Activated CD8-positive, alpha-beta memory T cell treated with anti-CD3 and anti-CD28 coated beads, Interleukin-2, amount 50 U/mL, for 1 hour (primary cell): ENCODE results near the gene PIGT.

Experiments used
- DNase-seq: peaks from one replicate; pipeline ENCODE4 v3.0.0-alpha.2; 2020; ENCODE audit errors: extremely low read depth

Gene PIGT

DNA sequence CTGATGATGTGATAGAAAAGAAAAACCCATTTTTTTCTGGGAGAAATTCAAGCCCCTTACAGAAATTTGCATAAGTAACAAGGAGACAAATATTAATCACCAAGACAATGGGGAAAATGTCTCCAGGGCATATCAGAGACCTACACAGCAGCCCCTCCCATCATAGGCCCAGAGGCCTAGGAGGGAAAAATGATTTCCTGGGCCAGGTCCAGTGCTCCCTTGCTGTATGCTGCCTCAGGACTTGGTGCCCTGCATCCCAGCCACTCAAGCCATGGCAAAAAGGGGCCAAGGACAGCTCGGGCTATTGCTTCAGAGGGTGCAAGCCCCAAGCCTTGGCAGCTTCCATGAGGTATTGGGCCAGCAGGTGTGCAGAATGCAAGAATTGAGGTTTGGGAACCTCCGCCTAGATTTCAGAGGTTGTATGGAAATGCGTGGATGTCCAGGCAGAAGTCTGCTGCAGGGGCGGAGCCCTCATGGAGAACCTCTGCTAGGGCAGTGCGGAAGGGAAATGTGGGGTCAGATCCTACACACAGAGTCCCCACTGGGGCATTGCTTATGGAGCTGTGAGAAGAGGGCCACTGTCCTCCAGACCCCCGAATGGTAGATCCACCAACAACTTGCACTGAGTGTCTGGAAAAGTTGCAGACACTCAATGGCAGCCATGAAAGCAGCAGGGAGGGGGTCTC, 15.5 kb upstream of the PIGT start:
- no peak for DNase-seq

DNA sequence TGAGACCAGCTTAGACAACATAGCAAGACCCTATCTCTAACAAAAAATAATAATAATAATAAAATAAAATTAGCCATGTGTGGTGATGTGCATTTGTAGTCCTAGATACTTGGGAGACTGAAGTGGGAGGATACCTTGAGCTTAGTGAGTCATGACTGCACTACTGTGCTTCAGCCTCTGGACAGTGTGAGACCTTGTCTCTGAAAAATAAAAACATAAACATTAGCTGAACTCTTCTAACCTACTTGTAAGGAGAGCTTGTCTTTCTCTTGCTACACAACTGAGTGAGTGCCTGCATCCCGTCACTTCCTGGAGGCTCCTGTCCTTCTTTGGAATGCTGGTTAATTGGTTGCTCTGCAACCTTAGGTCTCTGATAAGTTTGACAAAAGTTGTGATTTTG, 13.0 kb upstream of the PIGT start:
- DNase-seq, result no peak

DNA sequence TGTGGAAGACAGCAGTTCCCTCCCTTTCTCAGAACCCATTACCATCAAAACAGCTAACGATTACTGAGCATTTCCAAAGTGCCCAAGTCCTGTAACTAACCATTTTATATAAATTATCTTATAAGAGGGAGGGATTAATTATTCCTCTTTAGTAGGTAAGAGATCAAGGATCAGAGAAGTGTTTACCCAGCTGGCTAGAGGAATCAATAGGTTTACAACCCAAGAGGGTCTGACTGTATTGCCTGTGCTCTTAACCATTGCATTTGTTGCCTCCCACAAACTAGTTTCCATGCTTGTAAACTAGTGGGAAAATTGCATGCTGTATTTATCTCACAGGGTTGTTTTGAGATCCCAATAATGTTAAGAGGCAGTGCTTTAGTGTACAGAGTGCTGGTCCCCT, 11.5 kb upstream of the PIGT start:
- DNase-seq, result no peak

DNA sequence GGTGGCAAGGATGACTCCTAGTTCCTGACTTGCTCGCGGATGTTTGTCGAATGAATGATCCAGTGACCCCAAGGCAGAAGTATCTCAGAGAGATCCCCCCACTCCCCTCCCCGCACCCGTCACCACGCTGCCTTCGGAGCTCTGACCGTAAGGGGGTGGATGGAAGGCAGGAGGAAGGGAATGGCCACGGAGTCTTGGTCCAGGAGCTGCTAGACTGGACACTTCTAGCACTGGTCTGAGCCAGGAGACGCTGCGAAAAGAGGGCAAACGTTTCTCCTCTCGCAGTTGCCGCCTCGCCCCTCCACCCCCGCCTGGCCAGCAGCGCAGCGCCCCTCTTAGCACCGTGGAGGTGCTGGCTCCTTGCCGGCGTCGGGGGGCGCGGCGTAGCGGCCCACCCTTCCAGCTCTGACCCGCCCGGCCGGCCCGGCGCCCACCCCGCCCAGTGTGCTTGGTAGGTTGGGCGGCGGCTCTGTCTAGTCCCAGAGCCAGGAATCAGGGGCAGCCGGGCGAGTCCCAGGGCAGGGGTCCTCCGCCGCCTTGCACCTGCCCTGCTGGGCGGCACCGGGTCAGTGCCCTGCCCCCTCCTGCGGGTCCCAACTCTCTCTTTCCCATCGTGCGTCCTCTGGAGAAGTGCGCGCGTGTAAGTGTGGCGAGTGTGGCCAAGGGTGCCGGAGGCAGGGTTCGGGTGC, 10.2 kb upstream of the PIGT start:
- no peak for DNase-seq

DNA sequence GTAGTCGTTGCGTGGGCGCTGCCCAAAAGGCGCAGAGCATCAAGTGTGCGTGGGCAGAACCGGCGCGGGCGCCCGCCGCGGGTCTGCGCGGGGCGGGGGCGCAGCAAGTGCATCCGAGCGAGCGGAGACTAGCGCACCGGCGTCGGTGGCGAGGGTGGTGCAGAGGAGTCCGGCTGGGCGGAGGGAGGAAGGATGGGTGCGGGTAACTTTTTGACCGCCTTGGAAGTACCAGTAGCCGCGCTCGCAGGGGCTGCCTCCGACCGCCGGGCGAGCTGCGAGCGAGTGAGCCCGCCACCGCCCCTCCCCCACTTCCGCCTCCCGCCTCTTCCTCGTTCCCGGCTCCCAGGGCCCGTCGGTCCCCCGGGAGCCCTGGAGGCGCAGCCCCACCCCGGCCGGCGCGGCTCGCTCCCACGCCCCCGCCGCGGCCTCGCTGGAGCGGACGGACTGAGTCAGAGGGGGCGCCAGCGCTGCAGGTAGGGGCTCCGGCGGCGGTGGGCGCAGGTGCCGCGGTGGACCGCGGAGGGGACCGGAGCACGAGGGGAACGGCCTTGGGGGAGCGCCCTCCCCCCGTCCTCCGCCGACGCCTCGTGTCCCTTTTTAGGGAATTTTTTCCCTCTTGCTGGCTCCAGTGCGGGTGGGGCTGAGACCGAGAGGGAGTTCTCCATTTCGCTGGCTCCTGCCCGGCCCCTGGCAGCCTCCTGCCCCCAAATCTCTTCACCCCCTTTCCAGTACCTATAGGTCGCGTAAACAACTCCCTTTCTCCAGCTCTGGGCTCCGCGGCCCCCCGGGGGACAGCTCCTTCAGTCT, 9.5 kb upstream of the PIGT start:
- DNase-seq, result no peak

DNA sequence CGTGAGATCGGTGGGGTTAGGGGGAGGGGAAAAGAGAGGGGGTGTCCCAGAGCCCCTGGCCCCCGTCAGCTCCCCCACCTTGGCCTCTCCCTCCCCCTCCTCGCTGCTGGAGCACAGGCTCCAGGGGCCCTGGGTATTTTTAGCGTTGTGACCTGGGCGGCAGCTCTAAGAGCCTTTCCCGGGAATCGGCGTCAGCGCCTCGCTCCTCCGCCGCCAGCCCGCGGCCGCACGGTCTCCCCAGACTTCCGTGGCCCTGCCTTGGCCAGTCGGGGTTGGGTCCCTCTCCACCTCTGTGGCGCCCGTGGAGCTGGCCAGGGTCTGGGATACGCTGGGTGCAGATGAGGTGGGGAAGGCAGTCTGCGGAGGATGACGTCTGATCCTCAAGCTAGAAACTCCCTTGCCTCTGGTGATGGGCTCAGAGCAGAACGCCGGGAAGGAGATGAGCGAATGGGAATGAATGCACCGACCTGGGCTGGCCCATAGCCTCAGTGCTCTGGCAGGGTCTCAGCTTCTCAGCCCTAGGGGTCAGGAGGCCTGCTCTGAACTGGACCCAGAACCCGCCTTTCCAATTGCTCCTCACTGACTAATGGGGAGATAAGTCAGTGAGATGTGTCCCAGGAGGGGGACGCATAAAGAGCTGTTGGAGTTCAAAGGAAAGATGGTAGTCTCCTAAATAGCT, 8.7 kb upstream of the PIGT start:
- no peak for DNase-seq

DNA sequence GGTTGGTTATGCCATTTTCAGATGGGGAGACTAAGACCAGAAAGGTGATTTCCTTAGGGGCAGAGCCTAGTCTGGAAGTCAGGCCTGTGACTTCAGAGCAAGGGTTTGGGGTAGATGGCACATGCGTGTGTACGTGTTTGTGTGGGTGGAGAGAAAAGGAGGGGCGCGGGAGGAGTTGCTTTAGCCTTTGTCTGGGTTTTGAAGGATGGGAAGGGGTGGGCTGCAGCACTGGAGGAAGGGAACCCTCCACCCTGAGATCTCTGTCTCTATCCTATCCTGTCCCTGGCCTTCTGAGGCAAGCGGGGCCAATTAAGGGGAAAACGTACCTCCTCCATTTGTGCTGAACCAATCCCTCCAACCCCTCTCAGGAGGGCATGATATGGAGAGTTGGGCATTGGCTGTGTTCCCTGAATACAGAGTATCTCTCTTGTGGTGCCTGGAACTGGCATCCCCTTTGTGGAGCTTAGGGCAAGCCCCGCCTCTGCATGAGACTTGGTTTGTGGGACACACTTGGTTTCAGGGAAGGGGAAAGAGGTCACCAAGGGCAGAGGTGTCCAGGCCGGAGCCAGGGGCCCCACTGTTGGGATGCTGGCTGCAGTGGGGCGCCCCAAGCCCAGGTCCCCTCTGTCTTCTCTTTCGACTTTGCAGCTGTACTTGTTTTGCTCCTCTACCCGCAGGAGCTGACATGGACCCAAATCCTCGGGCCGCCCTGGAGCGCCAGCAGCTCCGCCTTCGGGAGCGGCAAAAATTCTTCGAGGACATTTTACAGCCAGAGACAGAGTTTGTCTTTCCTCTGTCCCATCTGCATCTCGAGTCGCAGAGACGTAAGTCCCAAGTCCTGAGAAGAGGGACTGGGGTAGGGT, 7.9 kb upstream of the PIGT start, which contains the start of gene DBNDD2:
TSS of gene DBNDD2 (plus strand) at position 507 of the 863 bp plus-strand sequence. CDS start at position 686, 179 bp downstream.
- no peak for DNase-seq

DNA sequence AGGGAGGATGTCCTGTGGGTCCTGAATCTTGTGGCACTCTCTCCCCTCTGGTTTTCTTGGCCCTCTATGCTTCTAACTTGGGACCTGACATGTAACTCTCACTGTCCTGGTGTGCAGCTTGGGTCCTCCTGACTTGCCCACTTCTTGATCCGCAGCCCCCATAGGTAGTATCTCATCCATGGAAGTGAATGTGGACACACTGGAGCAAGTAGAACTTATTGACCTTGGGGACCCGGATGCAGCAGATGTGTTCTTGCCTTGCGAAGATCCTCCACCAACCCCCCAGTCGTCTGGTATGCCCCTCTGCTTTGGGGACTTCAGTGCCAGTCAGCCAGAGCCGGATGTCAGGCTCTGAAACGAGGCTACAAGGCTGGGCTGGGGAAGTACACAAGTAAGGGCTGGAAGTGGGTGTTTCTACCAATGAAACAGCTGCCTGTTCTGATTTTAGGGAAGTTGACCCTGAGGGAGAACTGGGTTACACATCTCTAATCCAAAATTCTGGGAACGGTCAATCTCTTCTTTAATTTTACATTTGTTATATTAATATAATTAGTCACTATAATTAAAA, 7.2 kb upstream of the PIGT start:
- DNase-seq, result no peak

DNA sequence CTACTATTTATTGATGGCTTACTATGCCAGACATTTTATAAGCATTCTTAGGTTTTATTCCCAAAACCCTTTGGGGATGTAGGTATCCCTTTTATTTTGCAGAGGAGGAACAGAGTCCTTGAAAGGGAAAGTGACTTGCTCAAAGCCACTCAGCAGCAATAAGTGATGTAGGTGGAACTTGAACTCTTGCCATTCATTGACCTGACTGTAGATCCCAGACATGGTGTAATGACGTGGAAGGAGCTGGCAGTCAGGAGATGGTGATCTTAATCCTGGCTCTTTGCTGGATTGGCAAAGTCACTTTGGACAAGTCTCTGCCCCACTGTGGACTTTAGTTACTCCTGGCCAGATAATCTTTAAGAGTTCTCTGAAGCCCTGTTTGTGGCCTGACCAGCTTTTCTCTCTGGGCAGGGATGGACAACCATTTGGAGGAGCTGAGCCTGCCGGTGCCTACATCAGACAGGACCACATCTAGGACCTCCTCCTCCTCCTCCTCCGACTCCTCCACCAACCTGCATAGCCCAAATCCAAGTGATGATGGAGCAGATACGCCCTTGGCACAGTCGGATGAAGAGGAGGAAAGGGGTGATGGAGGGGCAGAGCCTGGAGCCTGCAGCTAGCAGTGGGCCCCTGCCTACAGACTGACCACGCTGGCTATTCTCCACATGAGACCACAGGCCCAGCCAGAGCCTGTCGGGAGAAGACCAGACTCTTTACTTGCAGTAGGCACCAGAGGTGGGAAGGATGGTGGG, 6.2 kb upstream of the PIGT start:
- DNase-seq, result no peak

DNA sequence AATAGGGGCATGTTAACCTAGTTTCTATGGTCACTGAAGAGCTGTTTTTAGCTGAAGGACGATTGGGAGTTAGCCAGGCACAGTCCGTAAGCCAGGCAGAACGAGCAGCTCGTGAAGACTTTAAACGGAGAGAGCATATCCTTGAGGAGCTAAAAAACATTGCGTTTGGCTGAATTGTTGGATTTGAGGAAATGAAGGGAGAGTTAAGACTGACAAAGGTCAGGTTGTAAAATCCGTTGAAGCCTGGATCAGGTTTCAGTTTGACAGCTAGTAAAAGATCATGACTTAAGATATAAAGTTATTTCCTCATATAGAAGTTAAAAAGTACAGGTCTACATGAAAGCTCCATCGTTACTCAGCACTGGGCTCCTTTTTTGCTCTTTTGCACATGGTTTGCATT, 5.1 kb upstream of the PIGT start:
- DNase-seq, result no peak

DNA sequence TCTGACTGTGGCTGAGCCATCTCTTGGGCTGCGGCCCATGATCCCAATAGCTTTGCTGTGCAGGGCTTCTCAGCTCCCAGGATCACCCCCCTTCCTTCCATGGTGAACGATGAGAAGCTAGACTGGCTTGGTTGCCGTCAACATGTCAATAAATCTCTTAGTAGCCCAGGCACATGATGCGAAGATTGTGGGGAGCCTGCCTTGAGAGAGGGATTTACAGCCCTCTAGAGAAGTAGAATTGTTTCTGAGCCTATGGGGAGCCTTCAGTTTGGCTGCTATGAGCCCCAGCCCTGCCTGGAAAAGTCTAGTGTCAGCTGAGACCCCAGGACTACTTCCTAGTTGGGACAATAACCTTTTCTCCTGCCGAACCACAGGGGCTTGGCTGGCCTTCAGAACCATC, 3.3 kb upstream of the PIGT start:
- no peak for DNase-seq

DNA sequence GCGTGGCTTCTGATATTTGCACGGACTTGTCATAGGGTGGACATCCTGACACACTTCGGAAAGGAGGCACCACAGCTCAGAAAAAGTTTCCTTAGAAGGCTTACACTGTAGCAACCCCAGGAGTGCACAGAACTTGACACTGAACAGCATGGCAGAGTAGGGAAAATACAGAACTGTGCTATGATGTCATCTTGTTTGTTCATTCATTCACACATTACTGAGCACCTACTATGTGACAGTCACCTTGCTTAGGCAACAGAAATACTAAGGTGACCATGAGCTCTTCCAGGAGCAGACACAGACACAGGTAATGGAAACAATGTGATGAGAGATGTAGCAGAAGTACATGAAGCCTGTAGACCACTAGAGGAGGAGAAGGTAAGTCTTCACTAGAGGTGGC, 2.5 kb upstream of the PIGT start:
- DNase-seq, result no peak

DNA sequence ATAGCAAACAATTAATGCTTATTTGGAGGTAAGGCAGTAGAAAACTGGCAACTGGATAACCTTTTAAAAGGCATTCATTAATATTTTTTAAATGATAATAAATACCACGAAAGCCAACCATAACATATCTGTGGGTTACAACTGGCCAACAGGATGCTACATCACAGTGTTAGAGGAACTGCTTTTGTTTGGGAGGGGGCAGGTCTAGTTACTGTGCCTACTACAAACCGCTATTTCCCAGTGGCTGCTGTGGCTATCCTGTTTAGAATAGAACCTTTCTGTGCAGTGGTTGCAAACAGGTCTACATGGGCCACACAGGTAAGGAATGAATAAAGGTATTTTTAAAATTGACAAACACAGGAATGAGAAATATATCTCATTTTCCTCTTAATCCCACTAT, 976 bp downstream of the PIGT start:
- no peak for DNase-seq

DNA sequence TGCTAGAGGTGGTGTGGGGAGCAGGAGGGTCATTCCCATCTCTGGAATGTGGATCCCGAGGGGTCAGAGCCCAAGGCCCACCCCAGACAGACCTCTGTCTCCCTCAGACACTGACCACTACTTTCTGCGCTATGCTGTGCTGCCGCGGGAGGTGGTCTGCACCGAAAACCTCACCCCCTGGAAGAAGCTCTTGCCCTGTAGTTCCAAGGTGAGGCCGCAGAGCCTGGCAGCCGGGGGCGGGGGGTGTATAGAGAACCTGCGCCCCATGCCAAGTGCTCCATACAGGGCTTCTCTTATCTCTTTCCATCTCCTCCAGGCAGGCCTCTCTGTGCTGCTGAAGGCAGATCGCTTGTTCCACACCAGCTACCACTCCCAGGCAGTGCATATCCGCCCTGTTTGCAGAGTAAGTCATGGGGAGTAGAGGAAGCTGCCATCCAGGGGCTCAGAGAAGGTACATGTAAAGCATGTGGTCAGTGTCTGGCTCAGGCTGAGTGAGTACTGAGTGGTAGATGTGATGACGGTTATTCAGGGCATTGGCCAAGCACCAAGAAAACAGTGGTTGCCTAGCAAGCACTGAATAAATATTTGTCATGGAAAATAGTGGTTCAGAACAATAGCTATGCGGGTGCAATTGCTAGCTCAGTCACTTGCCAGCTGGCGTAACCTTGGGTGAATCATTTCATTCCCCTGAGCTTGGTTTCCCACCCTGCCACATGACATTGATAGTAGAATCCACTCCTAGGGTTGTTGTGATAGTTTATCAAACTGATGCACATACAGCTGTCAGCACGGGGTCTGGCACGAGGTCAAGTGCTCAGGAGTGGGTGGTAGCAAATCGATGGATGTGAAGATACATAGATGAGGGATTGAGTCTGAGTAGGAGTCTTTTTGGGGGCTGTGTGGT, 3.5 kb downstream of the PIGT start:
- DNase-seq, result no peak

DNA sequence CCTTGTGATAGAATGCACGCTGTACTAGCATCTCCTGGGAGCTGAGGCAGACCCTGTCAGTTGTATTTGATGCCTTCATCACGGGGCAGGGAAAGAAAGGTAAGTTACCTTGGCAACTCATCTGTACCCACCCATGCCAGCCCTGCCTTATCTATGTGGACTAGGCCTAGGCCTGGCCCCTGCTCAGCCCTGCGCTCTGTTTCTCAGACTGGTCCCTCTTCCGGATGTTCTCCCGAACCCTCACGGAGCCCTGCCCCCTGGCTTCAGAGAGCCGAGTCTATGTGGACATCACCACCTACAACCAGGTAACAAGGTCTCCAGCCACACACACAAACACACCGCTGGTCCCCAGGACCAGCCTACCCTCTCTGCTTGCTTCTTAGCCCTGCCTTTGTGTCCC, 4.2 kb downstream of the PIGT start:
- DNase-seq, result no peak

DNA sequence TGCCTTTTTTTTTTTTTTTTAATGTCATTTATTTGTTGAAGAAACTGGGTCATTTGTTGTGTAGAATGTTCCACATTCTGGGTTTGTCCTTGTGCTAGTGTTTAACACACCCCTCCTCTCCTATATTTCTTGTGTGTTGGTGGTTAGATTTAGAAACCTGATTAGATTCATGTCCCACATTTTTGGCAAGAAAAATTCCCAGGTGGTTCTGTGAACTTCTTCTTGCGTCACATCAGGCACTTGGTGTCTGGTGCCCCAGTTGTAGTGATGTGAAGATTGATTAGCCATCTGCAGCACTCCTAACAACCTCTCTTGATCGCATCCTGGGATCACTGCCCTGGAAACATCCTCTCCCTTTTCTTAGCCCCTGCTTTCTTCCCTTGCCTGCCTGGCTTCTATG, 7.8 kb downstream of the PIGT start:
- no peak for DNase-seq

DNA sequence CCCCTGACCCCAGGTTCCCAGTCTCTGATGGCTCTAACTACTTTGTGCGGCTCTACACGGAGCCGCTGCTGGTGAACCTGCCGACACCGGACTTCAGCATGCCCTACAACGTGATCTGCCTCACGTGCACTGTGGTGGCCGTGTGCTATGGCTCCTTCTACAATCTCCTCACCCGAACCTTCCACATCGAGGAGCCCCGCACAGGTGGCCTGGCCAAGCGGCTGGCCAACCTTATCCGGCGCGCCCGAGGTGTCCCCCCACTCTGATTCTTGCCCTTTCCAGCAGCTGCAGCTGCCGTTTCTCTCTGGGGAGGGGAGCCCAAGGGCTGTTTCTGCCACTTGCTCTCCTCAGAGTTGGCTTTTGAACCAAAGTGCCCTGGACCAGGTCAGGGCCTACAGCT, 9.6 kb downstream of the PIGT start:
- no peak for DNase-seq

DNA sequence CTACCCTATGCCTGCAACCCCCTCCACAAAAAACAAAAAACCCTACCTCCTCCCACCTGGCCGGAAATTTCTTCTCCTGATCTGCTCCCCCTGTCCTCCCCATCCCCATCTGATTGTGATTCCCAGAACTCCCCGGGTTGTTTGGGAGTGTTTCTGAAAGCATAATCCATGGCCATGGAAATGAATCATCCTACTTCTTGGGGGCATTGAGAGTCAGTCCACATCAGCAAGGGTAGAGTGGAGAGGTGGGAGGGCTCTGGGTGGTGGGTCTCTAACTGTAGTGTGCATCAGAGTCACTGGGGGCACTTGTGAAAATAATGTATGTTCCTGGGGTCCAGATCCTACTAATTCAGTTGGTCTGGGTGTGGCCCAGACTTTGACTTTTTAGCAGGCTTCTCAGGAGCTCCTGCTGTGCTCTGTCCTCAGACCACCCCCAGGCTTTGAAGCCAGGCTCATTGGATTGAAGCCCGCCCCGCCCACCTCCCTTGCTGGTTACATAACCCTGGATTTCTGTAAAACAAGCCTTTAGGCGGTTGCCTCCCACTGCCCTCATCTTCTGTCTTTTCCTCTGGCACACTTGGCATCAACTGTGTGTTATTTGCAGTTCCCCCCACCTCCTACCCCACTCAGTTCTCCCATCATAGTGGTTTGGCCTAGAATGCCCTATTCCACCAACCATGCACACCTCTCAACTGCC, 10.5 kb downstream of the PIGT start:
- no peak for DNase-seq
